G401 (cell line): ENCODE measurements around the gene IER3. TPM values are rescaled to one million over a fixed set of nuclear protein-coding genes. Genes with fewer than 3 reads are reported as not detected.

Source experiments
- DNase-seq: peaks from one replicate; pipeline ENCODE4 v3.0.0-alpha.2; 2015; ENCODE audit warnings: low spot score
- in situ Hi-C: cut with HindIII; loops from 2 replicates; pipeline ENCODE4 v1.10.0; 2016; ENCODE audit warnings: low sequenced_read_pairs, mixed read lengths
- total RNA-seq: library from RNA; depleted of rRNA; stranded (reverse); fragments of >200 nt; shearing (Covaris generic); gene quantifications from 2 replicates; pipeline ENCODE4 v1.2.3, GENCODE V29; 2014

IER3 gene
- total RNA-seq, 1 experiment from 2014 or later = 257 TPM

DNA sequence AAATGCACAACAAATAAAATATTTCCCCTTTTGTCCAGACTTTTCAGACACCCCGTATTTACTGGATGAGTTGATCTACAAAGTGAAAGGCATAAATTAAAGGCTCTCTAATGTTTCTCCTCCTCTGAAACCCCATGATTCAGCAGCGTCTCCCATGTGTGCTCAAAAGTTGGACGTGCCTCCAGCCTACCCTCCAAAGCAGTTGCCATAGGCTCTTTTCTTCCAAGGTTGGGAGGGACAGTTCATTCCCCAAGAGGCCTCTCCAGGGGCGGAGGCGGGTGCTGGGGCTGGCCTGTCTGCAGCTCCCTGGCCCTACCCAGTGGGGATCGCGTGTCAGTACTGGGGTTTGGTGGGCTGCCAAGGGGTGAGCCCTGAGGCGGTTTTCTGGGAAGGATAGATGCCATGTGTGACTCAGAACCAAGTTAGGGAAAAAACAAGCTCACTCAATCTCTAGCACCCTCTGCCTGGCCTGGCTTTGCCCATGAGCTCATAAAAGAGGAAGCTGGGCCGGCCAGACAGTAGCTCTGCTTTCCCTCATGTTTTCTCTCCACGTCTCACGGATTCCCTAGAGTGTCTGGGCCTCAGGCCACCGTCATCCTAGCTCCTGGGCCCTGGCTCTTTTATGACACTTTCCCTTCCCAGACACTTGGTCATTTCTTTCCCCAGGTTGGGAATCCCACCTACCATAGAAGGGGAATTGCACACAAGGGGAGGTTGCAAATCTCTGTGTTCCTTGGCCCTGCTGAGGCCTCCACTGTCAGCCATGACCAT lies 8.0 kb upstream of the IER3 start:
- DNase-seq = no peak
- in situ Hi-C loops = no loop called here

DNA sequence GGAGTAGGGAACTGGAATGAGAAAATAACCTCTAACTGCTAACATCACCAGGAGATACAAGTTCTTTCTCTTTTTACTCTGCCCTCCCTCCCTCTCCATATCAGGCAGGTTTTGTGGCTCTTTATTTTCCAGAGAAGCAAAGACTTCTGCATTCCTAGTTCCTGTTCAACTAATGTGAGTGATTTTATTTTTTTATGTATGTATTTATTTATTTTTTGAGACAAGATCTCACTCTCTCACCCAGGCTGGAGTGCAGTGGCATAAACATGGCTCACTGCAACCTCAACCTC lies 6.0 kb upstream of the IER3 start:
- in situ Hi-C loops = no loop called here
- DNase-seq = no peak

DNA sequence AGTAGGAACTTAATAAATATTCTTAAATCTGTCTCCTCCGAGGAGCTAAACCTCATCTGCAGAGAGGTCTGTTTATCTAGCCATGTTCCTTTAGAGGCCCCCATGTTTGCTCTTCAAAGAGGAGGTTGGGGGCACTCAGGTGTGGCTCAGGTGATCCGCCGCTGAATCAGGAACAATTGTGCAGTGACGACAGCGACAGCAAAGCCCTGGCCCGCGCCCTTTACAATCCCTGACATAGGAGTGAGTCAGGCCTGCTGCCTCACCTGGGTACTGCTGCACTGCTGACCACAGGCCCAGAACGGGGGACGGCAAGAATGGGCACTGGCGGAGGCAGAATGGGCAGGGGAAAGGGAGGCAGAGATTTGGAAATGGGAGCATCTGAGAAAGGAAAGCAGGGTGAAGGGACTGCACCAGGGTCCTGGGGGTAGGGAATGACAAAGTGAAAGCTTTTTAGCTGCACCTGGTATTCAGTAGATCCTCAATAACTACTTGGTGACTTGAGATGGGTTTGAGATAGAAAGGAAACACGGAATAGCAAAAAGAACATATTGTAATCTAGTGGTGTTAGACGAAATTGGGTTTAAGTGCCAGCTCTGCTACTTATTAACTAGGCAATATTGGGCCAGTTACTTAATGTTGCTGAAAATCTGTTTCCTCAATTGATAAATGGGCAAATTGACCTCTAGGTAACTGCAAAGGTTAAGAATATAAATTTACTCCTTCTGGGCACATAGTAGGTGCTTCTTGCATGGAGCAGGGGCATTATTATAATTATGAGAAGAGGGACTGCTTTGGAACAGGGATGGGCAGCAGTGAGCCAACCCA lies 5.4 kb upstream of the IER3 start:
- no peak for DNase-seq
- in situ Hi-C loops = no loop called here

DNA sequence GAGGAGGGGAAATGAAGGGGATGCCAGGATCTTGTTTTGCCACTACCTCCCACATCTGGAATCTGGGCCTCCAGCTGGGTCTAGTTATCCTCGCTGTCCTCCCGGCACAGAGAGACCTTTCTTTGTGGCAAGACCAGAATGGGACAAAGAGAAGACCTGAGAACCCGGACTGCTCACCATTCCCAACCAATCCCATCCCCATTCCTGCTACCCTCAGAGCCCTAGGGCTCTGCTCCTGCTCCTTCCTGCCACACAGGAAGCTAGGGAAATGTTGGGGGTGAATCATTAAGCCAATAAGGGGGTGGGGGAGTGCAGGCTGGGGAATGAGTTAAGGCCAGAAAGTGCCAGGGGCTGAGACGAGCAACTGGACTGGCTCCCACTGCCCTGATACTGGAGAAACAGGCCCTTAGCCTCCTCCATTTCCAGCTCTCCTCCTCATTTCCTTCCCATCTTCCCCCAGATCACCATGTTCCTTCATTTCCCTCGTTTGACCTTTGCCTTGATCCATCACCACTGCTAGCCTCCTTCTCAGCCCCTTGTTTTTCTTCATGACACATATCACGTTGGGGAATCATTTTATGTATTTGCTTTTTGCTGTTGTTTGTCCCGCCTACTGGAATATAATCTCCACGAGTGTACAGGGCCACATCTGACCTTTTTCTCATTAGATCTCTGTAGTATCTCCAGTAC lies 4.6 kb upstream of the IER3 start:
- in situ Hi-C loops = no loop called here
- no peak for DNase-seq

DNA sequence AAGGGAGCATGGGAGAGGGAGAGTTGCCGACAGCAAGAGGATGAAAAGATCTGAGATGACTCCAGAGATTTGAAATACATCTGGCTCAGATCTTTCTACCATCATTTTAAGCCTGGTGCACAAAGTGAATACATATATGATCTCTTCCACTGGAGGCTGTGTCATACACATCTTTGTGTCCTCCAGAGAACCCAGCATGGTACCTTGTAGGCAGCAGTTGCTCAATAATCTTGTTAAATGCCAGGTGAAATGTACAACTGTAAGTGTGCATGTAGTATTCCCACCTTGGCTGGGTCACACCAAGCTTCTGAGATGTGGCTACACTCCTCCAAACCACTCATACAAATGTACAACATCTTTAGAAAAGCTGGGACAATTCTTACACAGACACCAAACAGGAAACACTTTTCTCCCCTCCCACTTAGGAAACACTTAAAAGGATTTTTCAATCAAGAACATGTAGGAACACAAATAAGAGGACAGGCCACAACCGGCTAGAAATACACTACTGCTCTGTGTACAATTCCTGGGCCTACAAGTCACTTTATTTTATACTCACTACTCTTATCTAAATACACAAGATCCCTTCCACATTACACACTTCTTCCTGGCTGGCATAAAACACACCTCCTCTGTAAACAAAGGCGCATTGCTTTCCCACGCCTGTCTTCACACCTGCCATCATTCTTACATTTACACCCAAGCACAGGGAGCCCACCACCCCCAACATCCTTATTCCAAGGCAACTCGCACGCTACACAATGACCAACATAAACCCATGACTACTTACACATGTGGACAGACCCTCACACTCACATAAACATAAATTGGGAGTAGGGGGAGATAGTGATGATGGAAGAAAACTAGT lies 3.8 kb upstream of the IER3 start:
- in situ Hi-C loops = no loop called here
- no peak for DNase-seq

DNA sequence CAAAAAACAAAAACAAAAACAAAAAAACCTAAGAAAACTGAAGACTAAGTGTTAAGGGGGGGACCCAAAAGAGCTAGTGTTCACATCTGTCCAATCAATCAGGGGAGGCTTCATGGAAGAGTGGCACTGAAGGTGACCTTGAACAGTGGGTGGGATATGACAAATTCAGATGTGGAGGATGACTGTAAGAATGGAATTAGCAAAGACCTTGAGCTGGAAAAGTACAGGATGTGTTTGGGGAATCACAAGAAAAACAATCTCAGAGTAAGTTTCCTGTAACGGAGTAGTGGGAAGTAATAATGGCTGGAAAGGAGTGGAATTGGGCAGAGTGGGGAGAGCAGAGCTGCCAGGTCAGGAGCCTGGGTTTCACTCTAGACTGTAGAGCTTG lies 2.9 kb upstream of the IER3 start:
- no peak for DNase-seq
- in situ Hi-C loops = no loop called here

DNA sequence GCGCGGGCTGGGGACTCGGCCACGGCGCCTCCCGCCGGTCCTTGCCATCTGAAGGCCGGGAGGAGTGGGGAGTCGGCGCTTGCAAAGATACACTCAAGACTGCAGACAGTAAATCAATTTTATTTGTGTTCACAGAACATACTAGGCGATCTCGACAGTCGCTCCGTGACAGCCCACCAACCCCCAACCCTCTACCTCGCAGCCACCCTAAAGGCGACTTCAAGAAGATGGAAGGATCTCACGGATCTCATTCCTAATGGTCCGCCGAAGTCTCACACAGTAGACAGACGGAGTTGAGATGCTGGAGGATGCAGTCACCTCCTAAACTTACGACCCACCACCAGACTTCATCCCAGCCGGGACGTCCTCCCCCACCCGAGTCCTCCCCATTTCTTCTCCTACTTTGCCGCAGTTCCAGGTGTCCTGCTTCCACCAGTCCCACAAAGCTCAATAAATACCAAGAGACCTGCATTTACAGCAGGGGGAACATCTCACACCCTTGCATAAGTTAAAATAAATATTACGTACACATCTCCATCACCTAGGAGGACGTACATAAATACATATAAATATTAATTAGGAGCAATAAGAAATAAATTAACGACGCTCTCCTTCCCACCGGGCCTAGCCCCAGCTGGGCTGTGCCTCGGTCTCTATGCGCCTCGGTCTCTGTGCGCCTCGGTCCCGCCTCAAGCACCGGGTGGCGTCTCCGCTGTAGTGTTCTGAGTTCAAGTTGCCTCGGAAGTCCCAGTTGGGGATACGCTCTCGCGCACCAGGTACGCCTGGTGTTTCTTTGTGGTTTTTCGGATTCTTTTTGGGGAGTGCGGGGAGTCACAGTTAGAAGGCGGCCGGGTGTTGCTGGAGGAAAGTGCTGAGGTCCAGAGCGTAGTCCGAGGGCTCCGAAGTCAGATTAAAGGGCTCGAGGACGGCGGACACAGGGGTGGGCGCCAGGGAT lies 971 bp downstream of the IER3 start:
- in situ Hi-C loops = no loop called here
- DNase-seq = peak; percentile 44

DNA sequence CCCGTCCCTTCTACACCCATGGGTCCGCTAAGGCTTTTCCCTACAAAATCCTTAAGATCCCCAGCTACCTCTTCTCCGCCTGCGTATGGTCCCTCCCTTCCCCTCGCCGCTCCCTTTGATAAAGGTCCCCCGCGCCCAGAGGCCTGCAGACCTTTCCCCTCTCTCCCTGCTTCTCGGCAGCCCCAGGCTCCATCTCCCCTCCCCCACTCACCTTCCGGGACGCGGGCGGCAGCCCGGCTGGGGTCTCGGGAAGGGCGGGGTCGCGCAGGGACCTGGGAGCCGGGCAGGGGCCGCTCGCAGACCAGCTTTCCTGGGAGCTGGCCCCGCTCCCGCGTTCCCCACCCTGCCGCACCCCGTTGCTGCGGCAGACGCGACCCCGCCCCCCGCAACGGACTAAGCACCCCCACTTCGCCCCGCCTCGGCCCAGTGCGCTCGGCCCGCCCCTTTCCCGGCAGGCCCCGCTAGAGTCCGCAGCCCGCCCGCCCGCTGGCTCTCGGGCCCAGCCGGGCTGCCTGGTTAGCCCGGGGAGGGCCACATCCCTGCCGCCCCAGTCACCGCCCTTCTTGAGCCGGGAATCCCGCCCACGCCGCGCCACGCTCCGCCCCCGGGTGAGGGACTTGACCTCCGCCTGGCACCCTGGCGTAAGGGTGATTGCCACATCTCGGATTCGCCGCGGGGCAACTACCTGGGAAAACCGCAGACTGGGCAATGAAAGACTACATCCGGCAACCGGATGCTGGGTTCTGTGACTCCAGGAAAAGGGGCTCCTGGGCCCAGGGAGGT lies 1.8 kb downstream of the IER3 start, which contains the start of gene FLOT1:
Gene FLOT1, minus strand, starts transcription at position 372 of the 783 bp plus-strand sequence. CDS start 498 bp downstream, outside the sequence.
- in situ Hi-C loops = no loop called here
- DNase-seq = peak; percentile 91

DNA sequence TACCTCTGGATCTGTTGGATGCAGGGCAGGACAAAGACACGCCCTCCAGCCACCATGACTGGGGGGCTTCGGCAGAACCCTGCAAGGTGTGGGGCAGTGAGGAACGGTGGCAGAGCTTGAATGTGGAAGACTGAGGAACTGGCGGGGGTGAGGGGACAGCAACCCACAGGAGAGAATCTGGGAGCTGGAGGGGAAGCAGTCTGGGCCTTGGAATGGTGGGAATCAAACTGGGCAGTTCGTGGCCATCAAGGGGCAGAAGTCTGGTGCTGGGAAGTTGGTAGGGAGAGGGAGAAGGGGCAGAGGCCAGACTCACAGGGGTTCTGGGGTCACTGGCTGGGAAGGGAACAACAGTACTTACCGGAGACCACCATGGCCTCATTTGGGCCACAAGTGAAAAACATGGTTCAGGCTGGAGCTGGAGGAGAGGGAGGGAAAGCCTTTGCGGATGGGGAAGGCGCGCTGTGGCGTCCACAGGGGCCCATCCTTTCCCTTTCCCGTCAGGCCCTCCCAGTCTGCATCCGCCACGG lies 2.5 kb downstream of the IER3 start:
- in situ Hi-C loops = no loop called here
- no peak for DNase-seq

DNA sequence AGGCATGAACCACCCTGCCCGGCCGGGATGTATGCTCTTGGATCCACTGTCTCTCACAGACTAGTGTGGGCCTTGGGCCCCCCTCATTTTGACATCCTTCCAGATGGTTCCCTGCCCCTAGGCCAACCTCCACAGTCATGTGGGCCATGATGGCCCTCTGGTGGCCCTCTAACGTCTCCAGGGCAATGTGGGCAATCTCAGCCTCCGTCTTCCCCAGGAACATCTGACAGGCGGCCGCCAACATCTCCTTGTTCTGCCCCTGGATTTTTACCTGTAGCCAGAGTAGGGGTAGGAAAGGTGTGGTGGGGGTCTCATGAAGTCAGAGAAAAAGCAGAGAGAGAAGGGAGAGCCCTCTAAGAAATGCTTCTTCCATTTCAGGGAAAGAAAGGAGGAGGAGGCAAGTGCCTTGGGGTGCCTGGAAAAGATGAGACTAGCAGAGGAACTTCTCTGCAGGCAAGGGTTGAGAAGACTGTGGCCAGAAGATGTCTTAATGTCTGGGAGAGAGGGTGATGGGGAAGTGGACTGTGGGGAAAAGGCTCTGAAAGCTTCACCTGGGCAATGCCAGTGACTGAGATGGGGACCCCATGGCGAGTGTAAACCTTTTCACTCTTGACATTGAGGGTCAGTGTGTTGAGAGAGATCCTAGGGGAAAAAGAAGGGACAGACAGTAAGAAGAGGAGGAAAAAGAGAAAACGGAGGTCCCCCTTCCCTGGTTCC lies 3.1 kb downstream of the IER3 start:
- no peak for DNase-seq
- in situ Hi-C loops = no loop called here

DNA sequence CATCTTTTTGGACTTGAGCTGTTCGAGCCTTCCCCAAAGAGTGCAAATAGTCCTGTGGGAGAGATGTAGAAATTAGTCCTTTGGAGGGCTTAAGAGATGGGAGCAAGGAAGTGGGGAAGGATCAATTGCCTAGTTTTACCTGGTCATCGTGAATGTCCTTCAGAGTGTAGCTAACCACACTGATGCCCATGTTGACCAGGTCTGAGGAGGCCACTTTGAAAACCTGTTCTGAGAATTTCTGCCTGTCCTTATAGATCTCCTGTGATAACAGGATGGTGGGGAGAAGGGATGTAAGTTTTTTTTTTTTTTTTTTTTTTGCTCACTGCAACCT lies 3.8 kb downstream of the IER3 start:
- DNase-seq = no peak
- in situ Hi-C loops = no loop called here

DNA sequence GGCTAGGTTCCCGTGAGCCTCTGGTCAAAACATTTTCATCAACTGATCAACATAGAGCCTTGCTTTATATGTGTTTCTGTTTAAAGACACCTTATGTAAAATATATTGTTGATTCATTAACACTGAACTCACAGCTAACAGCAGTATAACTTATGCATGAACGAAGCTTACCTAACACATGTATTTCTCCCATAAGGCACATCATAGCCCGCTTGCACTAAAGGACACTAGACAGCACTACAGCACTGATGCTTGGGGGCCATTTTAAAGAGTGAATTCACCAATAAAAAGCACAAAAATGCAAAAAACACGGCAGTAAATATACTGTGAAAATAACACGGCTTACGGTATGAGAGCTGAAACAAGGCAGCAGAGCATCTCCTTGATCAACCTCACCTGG lies 5.8 kb downstream of the IER3 start:
- in situ Hi-C loops = no loop called here
- DNase-seq = no peak

DNA sequence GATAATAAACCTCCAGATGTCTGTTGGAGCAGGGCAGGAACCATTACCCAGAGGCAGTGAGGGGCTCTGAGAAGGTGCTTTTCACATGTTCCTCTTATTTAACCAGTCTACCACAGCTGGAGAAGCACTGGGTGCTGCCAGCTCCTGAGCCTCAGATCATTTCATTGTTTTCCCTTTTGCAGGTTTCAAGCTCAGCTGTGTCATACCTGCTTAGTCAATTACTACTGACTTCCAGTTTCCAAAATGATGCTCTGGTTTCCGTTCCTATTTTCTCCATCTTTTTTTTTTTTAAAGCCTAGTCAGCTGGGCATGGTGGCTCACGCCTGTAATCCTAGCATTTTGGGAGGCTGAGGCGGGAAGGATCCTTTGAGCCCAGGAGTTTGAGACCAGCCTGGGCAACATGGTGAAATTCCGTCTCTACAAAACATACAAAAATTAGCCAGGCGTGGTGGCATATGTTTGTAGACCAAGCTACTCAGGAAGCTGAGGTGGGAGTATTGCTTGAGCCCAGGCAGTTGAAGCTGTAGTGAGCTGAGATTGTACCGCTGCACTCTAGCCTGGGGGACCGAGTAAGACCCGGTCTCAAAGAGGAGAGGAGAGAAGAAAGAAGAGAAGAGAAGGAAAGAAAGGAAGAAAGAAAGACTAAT lies 8.6 kb downstream of the IER3 start:
- in situ Hi-C loops = no loop called here

DNA sequence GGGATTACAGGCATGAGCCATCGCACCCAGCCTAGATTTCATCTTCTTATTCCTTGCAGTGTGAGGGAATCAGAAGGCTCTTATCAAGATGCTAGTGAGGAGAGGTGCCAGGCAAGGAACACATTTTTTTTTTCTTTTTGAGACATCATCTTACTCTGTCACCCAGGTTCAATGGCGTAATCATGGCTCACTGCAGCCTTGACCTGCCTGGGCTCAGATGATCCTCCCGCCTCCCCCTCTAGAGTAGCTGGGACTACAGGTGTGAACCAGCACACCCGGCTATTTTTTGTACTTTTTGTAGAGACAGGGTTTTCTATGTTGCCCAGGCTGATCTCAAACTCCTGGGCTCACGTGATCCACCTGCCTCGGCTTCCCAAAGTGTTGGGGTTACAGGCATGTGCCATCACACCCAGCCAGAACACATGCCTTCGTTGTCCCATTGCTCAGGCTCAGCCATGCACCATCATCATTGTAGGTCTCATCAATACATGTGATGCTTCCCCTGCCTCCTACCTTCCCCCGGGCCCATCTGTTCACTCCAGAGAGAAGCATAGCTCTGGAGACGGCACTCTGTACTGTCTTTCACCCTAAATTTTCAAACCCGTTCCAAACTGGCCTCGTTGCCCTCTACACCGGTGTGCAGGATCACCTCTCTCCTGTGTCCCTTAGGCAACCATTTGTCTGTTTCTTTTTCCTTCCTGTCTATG lies 12.0 kb downstream of the IER3 start:
- in situ Hi-C loops = no loop called here
- DNase-seq = no peak

More for the DNA sequence above, 8.6 kb downstream of the IER3 start:
- no peak for DNase-seq

DNA sequence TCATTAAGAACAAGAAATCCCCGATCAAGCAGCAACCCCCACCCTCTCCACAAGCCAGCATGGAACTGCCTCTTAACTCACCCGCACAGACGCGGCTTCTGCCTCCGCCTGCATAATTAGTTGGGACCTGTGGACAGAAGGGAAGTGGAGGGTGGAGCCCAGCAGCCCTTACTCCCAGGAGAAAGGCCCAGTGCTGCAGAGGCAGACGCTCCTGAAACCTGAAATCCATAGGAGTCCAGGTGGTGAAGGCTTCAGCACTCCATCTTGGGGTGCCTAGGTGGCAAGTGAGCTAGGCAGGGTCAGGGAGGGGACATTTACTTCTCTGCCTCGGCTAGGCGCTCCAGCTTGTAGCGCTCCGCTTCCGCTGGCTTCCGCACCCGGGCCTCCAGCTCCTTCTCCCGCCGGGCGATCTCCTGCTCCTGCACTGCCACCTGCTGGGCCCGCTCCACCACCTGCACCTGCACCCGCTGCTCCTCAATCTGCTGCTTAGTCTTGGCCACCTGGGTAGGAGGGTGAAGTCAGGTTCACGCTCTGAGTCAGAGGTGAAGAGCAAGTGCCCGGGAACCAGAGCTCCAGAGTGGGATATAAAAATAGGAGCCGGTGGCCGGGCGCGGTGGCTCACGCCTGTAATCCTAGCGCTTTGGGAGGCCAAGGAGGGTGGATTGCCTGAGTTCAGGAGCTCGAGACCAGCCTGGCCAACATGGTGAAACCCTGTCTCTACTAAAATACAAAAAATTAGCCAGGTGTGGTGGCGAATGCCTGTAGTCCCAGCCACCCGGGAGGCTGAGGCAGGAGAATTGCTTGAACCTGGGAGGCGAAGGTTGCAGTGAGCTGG lies 13.5 kb downstream of the IER3 start:
- in situ Hi-C loops = no loop called here
- DNase-seq = peak; percentile 77
